Measurements from ENCODE around the gene PHF23. TPM values are rescaled to one million over a fixed set of nuclear protein-coding genes. Genes with fewer than 3 reads are reported as not detected.

The PHF23 gene
- total RNA-seq = 41.2 and 50.7 TPM in 2 replicates

- DNase-seq (ENCODE audit: low read depth) = peak; percentile 98
These were observed at the start of gene PHF23 for GRCh38 chr17:7239091-7240027. Gene PHF23 (minus strand): TSS chr17:7239457. CDS start chr17:7239279, 178 bp downstream.

- no peak for DNase-seq (ENCODE audit: low read depth)
These were observed 46.4 kb upstream of the PHF23 start for GRCh38 chr17:7285679-7286078.

- DNase-seq (ENCODE audit: low read depth) = no peak
These were observed 45.7 kb upstream of the PHF23 start for GRCh38 chr17:7284911-7285310.

- DNase-seq (ENCODE audit: low read depth) = no peak
These were observed 44.4 kb upstream of the PHF23 start for GRCh38 chr17:7283471-7284216.

- DNase-seq (ENCODE audit: low read depth) = no peak
These were observed 43.6 kb upstream of the PHF23 start for GRCh38 chr17:7282752-7283321.

- no peak for DNase-seq (ENCODE audit: low read depth)
These were observed 42.9 kb upstream of the PHF23 start for GRCh38 chr17:7281953-7282751.

GRCh38 chr17:7281074-7281952, 42.1 kb upstream of the PHF23 start, which contains the start of gene SLC2A4:
Gene SLC2A4 (plus strand): TSS chr17:7281718. CDS start chr17:7281935, 217 bp downstream.
- DNase-seq (ENCODE audit: low read depth) = peak; percentile 85

- peak; percentile 66 for DNase-seq (ENCODE audit: low read depth)
These were observed 41.3 kb upstream of the PHF23 start for GRCh38 chr17:7280519-7281073.

- no peak for DNase-seq (ENCODE audit: low read depth)
These were observed 40.2 kb upstream of the PHF23 start for GRCh38 chr17:7279448-7279847.

- no peak for DNase-seq (ENCODE audit: low read depth)
These were observed 27.5 kb upstream of the PHF23 start for GRCh38 chr17:7266784-7267183.

GRCh38 chr17:7263801-7264078, 24.5 kb upstream of the PHF23 start:
- no peak for DNase-seq (ENCODE audit: low read depth)

- DNase-seq (ENCODE audit: low read depth) = peak; percentile 31
These were observed 23.9 kb upstream of the PHF23 start for GRCh38 chr17:7262935-7263800.

- DNase-seq (ENCODE audit: low read depth) = peak; percentile 30
These were observed 23.1 kb upstream of the PHF23 start, which contains the start of gene CLDN7 for GRCh38 chr17:7262192-7262934. Gene CLDN7 (minus strand): TSS chr17:7262478. CDS start chr17:7262043, 435 bp downstream.

GRCh38 chr17:7261379-7262191, 22.3 kb upstream of the PHF23 start:
- no peak for DNase-seq (ENCODE audit: low read depth)

- no peak for DNase-seq (ENCODE audit: low read depth)
These were observed 21.6 kb upstream of the PHF23 start for GRCh38 chr17:7260651-7261378.

- no peak for DNase-seq (ENCODE audit: low read depth)
These were observed 20.9 kb upstream of the PHF23 start for GRCh38 chr17:7260151-7260550.

GRCh38 chr17:7259555-7259889, 20.3 kb upstream of the PHF23 start:
- DNase-seq (ENCODE audit: low read depth) = no peak

Measured in renal cortical epithelial cell (primary cell).